Thyroid gland (tissue), 4 donors: ENCODE measurements around the gene MYMX.

Experiments
- POLR2A ChIP-seq, 2 donors: fragments of 450-650 bp; IDR thresholded peaks; one replicate each; pipeline ENCODE4 v1.6.1; 2017; ENCODE audit warnings: antibody characterized with exemption in 2 of 2, mild to moderate bottlenecking in 2 of 2, moderate library complexity in 1 of 2
- TF ChIP-seq, protein P1 (sequence below), 6 experiments: fragments of 200-600 bp in 3 of 6; fragments of 450-650 bp in 3 of 6; sonication (generic) in 3 of 6; IDR thresholded peaks; one replicate each; pipeline ENCODE4 v1.5.1; 2016 to 2019; ENCODE audit warnings: antibody characterized with exemption in 6 of 6, mild to moderate bottlenecking in 2 of 6, inconsistent platforms in 1 of 6, moderate library complexity in 1 of 6

- TF ChIP-seq, protein P1, sequence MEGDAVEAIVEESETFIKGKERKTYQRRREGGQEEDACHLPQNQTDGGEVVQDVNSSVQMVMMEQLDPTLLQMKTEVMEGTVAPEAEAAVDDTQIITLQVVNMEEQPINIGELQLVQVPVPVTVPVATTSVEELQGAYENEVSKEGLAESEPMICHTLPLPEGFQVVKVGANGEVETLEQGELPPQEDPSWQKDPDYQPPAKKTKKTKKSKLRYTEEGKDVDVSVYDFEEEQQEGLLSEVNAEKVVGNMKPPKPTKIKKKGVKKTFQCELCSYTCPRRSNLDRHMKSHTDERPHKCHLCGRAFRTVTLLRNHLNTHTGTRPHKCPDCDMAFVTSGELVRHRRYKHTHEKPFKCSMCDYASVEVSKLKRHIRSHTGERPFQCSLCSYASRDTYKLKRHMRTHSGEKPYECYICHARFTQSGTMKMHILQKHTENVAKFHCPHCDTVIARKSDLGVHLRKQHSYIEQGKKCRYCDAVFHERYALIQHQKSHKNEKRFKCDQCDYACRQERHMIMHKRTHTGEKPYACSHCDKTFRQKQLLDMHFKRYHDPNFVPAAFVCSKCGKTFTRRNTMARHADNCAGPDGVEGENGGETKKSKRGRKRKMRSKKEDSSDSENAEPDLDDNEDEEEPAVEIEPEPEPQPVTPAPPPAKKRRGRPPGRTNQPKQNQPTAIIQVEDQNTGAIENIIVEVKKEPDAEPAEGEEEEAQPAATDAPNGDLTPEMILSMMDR (IDR thresholded peaks at IDR 0.05), result no peak
- no peak for TF ChIP-seq POLR2A (IDR thresholded peaks at IDR 0.05)
Observed at GRCh38 chr6:44255105-44255808, 38.5 kb downstream of the MYMX start.
